Activated CD8-positive, alpha-beta memory T cell treated with anti-CD3 and anti-CD28 coated beads, Interleukin-2, amount 10 ng/mL, durations not matched to agents 7 days and 5 days (primary cell): ENCODE data around the gene CR1L. TPM values are rescaled to one million over a fixed set of nuclear protein-coding genes. Genes with fewer than 3 reads are reported as not detected.
"Not testable (repeated sequence)": the region's sequence is repeated elsewhere in the genome, so short reads cannot be mapped to it uniquely, and the experiment has no call there.

Source experiments
- ATAC-seq: fragments of 150-1000 bp; cut with Tn5 transposase; one replicate; pipeline ENCODE4 v1.10.0; 2021; ENCODE audit warnings: moderate library complexity
- CTCF ChIA-PET: fragments of 350-600 bp; sonication (Branson Sonifier 250); formaldehyde crosslinking; loops from one replicate; lab custom pipeline; 2021; ENCODE audit warnings: antibody characterized with exemption; lab: Charles Lee
- DNase-seq: peaks from one replicate; pipeline ENCODE4 v3.0.0-alpha.2; 2020
- H3K27ac Mint-ChIP-seq: one replicate; pipeline ENCODE4 v1.8.0; 2021; ENCODE audit warnings: mild to moderate bottlenecking, mixed read lengths
- H3K27me3 Mint-ChIP-seq: one replicate; pipeline ENCODE4 v1.8.0; 2021; ENCODE audit warnings: mixed read lengths
- H3K36me3 Mint-ChIP-seq: one replicate; pipeline ENCODE4 v1.8.0; 2021; ENCODE audit warnings: mild to moderate bottlenecking, mixed read lengths
- H3K4me1 Mint-ChIP-seq: one replicate; pipeline ENCODE4 v1.8.0; 2021; ENCODE audit warnings: mixed read lengths
- H3K4me3 Mint-ChIP-seq: one replicate; pipeline ENCODE4 v1.8.0; 2021; ENCODE audit warnings: mild to moderate bottlenecking, moderate library complexity, mixed read lengths
- H3K9me3 Mint-ChIP-seq: one replicate; pipeline ENCODE4 v1.8.0; 2022; ENCODE audit warnings: low read depth, mixed read lengths
- total RNA-seq, 2 experiments: library from RNA; stranded (reverse); gene quantifications; one replicate each; pipeline ENCODE4 v1.2.3, GENCODE V29; 2021

The CR1L gene
- total RNA-seq, 2 experiments from 2014 or later, result not detected

DNA sequence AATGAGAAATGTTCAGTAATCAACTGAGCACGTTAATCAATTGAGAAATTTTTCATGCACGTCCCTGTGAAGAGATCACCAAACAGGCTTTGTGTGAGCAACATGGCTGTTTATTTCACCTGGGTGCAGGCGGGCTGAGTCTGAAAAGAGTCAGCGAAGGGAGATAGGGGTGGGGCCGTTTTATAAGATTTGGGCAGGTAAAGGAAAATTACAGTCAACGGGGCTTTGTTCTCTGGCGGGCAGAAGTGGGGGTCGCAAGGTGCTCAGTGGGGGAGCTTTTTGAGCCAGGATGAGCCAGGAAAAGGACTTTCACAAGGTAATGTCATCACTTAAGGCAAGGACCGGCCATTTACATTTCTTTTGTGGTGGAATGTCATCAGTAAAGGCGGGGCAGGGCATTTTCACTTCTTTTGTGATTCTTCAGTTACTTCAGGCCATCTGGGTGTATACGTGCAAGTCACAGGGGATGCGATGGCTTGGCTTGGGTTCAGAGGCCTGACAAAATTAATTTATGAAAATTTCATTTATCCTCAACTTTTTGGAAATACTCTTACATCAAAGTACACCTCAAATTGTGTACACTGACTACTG is 11.1 kb upstream of the CR1L start:
- H3K4me1 Mint-ChIP-seq, DNase-seq, H3K27ac Mint-ChIP-seq, CTCF ChIA-PET, H3K36me3 Mint-ChIP-seq, H3K27me3 Mint-ChIP-seq, ATAC-seq, H3K4me3 Mint-ChIP-seq, H3K9me3 Mint-ChIP-seq: not testable (repeated sequence)

DNA sequence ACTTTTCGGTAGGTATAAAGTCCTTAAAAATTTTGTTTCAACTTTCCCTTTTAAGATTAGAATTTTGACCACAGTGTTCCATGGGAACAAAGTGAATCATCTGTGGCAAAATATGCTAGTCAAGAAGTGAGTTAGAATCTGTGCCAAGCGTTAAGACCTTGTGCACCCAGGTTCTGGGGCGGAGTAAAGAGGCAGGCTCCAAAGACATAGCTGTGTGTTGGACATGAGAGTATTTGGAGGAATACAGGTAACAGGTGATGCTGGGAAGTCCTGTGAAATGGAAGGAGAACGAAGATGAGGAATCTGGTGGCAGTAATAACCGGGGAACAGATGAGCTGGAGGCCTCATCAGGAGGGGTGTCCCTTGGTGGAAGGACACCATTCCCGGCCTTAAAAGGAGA is 10.6 kb upstream of the CR1L start:
- not testable (repeated sequence) for H3K27ac Mint-ChIP-seq, H3K4me1 Mint-ChIP-seq, H3K4me3 Mint-ChIP-seq, H3K9me3 Mint-ChIP-seq, H3K36me3 Mint-ChIP-seq, H3K27me3 Mint-ChIP-seq, ATAC-seq, DNase-seq
- CTCF ChIA-PET, result interaction anchor here (0.6 kb wide), 1 partner anchor 58 kb away, joined by 4 read pairs; no protein-coding TSS in a partner anchor

DNA sequence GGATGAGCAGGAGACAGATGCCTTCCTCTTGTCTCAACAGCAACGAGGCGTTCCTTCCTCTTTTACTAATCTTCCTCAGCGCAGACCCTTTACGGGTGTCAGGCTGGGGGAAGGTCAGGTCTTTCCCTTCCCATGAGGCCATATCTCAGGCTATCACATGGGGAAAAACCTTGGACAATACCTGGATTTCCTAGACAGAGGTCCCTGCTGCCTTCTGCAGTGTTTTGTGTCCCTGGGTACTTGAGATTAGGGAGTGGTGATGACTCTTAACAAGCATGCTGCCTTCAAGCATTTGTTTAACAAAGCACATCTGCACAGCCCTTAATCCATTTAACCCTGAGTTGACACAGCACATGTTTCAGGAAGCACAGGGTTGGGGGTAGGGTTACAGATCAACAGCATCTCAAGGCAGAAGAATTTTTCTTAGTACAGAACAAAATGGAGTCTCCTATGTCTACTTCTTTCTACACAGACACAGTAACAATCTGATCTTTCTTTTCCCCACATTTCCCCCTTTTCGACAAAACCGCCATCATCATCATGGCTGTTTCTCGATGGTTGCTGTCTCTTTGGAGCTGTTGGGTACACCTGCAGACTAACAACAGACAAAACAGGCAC is 9.3 kb upstream of the CR1L start:
- DNase-seq, H3K27ac Mint-ChIP-seq, H3K9me3 Mint-ChIP-seq, ATAC-seq, CTCF ChIA-PET, H3K4me1 Mint-ChIP-seq, H3K4me3 Mint-ChIP-seq, H3K36me3 Mint-ChIP-seq: not testable (repeated sequence)
- H3K27me3 Mint-ChIP-seq, result peaks cover 14% of the 10 kb centered on the region

DNA sequence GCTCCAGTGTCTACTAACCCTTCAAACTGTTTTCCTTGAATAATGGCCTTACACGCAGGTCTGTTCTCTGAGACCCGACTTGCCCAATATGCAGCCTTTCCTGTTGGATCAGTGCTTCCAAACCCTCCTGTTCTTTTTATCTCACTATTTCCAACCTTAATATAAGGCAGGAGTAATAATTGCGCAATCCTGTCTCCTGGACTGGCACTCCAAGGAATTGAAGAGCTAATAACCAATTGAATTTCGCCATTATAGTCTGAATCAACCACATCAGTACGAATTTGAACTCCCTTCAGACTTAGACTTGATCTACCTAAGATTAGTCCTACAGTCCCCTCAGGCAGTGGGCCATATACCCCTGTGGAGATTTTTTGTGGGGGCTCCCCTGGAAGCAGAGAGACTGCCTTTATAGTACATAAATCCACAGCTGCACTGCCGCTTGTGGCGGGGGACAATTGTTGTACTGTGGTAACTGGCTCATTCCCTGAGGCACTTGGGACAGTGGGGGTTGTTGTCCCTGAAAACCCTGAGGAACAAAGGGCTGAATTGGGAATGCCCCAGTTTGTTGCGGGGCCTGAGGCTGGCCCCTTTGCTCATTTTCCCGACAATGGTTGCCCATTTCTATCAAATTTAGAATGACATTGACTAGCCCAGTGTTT is 6.3 kb upstream of the CR1L start:
- H3K4me3 Mint-ChIP-seq, H3K36me3 Mint-ChIP-seq, H3K9me3 Mint-ChIP-seq, CTCF ChIA-PET, H3K27ac Mint-ChIP-seq, H3K4me1 Mint-ChIP-seq, ATAC-seq, DNase-seq: not testable (repeated sequence)
- H3K27me3 Mint-ChIP-seq, result peaks cover 27% of the 10 kb centered on the region

- peaks cover 30% of the 10 kb centered on the region for H3K27me3 Mint-ChIP-seq
- CTCF ChIA-PET, H3K9me3 Mint-ChIP-seq, H3K27ac Mint-ChIP-seq, H3K4me3 Mint-ChIP-seq, ATAC-seq, H3K4me1 Mint-ChIP-seq, DNase-seq, H3K36me3 Mint-ChIP-seq: not testable (repeated sequence)
Observed at GRCh38 chr1:207639362-207639761, 5.6 kb upstream of the CR1L start.

DNA sequence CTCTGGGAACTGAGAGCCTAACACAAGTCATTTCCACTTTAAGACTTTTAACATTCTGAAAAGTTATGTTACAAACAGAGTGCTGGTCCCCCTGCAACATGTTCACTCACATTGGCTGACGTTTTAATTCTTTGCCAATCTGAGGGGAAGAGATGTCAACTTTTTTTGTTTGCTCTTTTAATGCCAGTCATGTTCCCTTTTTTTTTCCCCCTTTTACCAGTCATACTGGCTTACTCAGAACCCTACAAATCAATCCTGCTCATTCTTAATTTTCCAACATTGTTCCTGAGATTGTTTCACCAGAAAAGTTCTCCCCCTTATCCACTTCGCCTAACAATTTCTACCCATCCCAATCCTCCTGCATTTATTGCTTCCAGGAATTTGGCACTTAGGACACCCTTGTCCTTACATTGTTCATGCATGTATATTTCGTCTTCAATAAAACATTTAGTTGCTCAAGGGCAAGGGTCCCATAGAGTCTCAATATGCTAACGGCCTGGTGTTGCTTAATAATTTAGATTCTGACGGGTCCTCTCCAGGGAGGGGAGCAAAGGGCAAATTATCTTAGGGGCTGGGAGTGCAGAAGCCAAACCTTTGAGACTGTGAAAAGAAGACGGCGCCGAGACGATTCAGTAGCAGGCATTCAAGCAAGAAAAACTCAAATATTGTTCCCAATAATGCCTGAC is 624 bp upstream of the CR1L start:
- Mint-ChIP-seq H3K4me3 (peak overlapping the region; percentile 71), H3K27ac (no peak overlapping the region), H3K4me1 (peaks cover 12% of the 10 kb centered on the region), H3K27me3 (peaks cover 46% of the 10 kb centered on the region), H3K9me3 (no peaks in the 10 kb centered on the region), H3K36me3 (no peaks in the 10 kb centered on the region)
- DNase-seq (no peak), ATAC-seq (no peak)
- CTCF ChIA-PET, result no interaction called here

DNA sequence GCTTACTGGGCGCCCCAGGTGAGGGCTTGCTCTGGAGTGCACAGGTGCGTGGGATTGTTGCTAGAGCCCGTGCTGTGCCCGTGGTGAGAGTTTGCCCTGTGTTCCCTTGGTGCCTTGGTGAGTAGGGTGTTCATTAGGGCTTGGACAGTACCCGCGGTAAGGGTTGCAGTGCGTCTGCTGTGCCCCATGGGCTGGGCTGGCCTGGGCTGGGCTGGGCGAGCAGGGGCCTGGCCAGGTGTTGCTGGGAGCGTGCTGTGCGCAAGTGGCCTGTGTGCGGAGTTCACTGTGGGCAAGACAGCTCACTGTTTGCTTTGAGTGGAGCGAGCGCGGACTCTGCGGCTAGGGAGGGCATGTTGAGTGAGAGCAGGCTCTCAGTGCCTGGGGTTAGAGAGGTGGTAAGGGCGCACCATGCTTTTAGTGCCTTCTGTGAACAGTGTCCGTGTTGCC is 725 bp downstream of the CR1L start:
- H3K4me3 Mint-ChIP-seq, result peak overlapping the region; percentile 71
- H3K27me3 Mint-ChIP-seq, result peaks cover 40% of the 10 kb centered on the region
- peaks cover 12% of the 10 kb centered on the region for H3K4me1 Mint-ChIP-seq
- no peak overlapping the region for H3K27ac Mint-ChIP-seq
- DNase-seq, result no peak
- ATAC-seq, result no peak
- CTCF ChIA-PET, result no interaction called here
- H3K36me3 Mint-ChIP-seq, result no peaks in the 10 kb centered on the region
- H3K9me3 Mint-ChIP-seq, result no peaks in the 10 kb centered on the region

- ATAC-seq (no peak), DNase-seq (no peak)
- no peaks in the 10 kb centered on the region for H3K36me3 Mint-ChIP-seq
- peaks cover 36% of the 10 kb centered on the region for H3K27me3 Mint-ChIP-seq
- H3K9me3 Mint-ChIP-seq, result no peaks in the 10 kb centered on the region
- peak overlapping the region; percentile 71 for H3K4me3 Mint-ChIP-seq
- CTCF ChIA-PET, result no interaction called here
- no peak overlapping the region for H3K27ac Mint-ChIP-seq
- H3K4me1 Mint-ChIP-seq, result peaks cover 12% of the 10 kb centered on the region
Observed at GRCh38 chr1:207646171-207646570, 1.2 kb downstream of the CR1L start.

GRCh38 chr1:207646944-207647579 is 2.1 kb downstream of the CR1L start:
- H3K27me3 Mint-ChIP-seq, result peaks cover 34% of the 10 kb centered on the region
- DNase-seq, result no peak
- H3K4me1 Mint-ChIP-seq, result peaks cover 12% of the 10 kb centered on the region
- CTCF ChIA-PET, result no interaction called here
- H3K9me3 Mint-ChIP-seq, result no peaks in the 10 kb centered on the region
- no peaks in the 10 kb centered on the region for H3K36me3 Mint-ChIP-seq
- no peak overlapping the region for H3K4me3 Mint-ChIP-seq
- no peak for ATAC-seq
- no peak overlapping the region for H3K27ac Mint-ChIP-seq

- no peaks in the 10 kb centered on the region for H3K36me3 Mint-ChIP-seq
- H3K27ac Mint-ChIP-seq, result no peak overlapping the region
- peaks cover 34% of the 10 kb centered on the region for H3K27me3 Mint-ChIP-seq
- no peak overlapping the region for H3K4me3 Mint-ChIP-seq
- peaks cover 12% of the 10 kb centered on the region for H3K4me1 Mint-ChIP-seq
- CTCF ChIA-PET, result interaction anchor here (0.9 kb wide), 1 partner anchor 28 kb away, joined by 3 read pairs; no protein-coding TSS in a partner anchor
- ATAC-seq (no peak), DNase-seq (no peak)
- no peaks in the 10 kb centered on the region for H3K9me3 Mint-ChIP-seq
Observed at GRCh38 chr1:207647671-207648333, 2.9 kb downstream of the CR1L start.

DNA sequence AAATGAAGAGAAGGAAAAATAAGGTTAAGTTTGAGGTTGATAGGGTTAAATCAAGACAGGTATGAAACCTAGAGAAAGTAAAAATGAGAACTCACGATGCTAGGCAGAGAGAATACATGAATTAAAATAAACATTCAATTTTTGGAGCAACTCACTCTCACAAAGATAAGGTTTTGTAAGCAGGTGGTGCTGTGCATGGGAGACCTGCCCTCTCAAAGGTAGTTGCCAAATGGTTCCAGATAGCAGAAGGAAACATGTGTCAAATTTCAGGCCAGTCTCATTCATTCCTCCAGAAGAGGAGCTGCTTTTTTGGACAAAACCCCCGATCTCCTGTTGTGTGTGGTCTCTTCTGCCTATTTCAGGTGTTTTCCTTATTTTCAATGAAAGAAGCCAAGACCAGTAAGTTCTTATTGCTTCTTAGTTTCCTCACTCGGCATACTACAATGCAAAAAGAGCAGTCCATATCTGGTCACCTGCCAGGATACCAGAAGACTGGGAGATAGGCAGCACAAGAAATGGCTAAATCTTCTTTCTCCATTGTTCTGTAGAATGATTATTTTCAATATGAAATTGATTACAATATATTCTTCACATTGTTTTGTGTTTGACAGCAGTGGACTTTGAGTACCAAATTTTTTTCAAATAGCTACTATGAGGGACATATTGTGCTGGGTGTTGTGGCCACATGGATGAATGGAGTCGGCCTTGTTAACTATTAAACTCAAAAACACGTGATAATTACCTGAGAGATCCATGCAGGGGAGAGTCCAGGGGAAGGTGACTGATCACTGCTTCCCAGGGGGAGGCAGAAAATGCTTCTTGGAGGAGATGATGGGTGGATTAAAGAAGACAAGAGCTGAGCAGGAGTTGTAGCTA is 3.6 kb downstream of the CR1L start:
- ATAC-seq (no peak), DNase-seq (no peak)
- Mint-ChIP-seq H3K36me3 (no peaks in the 10 kb centered on the region), H3K4me3 (no peak overlapping the region), H3K4me1 (peaks cover 12% of the 10 kb centered on the region), H3K27ac (no peak overlapping the region), H3K9me3 (no peaks in the 10 kb centered on the region), H3K27me3 (peaks cover 32% of the 10 kb centered on the region)
- CTCF ChIA-PET, result interaction anchor here (0.6 to 0.9 kb wide), 2 partner anchors 11 to 28 kb away, joined by 3 read pairs; no protein-coding TSS in a partner anchor

DNA sequence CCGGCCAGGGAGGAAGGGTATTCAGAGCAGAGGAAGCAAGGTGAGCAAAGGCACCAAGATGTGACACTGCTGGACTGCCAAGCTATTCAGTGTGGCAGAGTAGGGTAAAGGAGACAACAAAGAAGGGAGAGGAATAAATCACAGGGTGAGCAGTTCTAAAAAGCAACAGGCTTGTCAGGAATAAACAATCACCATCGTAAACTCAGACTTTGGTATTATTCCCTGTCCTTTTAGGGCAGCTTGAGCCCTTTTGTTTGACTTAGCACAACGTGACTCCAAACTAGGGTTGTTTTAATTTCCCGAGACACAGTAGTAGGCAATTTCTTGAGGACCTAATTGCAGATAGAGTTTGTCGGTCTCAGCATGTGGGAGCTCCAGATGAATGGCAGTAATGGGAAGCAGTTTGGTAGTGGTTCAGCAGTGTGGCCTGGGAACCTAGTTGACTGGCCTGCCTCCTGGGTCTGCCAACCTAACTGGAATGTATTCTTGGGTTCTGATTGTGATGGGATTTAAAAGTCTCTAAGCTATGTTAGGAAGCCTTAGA is 4.3 kb downstream of the CR1L start:
- ATAC-seq, result no peak
- no peaks in the 10 kb centered on the region for H3K9me3 Mint-ChIP-seq
- H3K4me1 Mint-ChIP-seq, result peaks cover 8% of the 10 kb centered on the region
- peaks cover 27% of the 10 kb centered on the region for H3K27me3 Mint-ChIP-seq
- H3K36me3 Mint-ChIP-seq, result no peaks in the 10 kb centered on the region
- no peak overlapping the region for H3K27ac Mint-ChIP-seq
- H3K4me3 Mint-ChIP-seq, result no peak overlapping the region
- CTCF ChIA-PET, result interaction anchor here (0.6 kb wide), 1 partner anchor 10 kb away, joined by 3 read pairs; no protein-coding TSS in a partner anchor
- DNase-seq, result no peak
